Measurements from ENCODE around the gene ANAPC5.
A peak's percentile ranks its signal among the peaks of the same experiment; 100 is the strongest.
"Not testable (repeated sequence)": the region's sequence is repeated elsewhere in the genome, so short reads cannot be mapped to it uniquely, and the experiment has no call there.

The ANAPC5 gene

GRCh38 chr12:121307397-121307796, 44.8 kb downstream of the ANAPC5 start:
- DNase-seq (ENCODE audit: low read depth): not testable (repeated sequence)

- DNase-seq (ENCODE audit: low read depth): no peak
Measured at GRCh38 chr12:121304306-121304705, 47.9 kb downstream of the ANAPC5 start.

GRCh38 chr12:121301876-121302275, 50.3 kb downstream of the ANAPC5 start:
- peak; percentile 14 for DNase-seq (ENCODE audit: low read depth)

GRCh38 chr12:121300083-121300819, 52.0 kb downstream of the ANAPC5 start:
- DNase-seq (ENCODE audit: low read depth): no peak

- DNase-seq (ENCODE audit: low read depth): no peak
Measured at GRCh38 chr12:121299662-121300061, 52.5 kb downstream of the ANAPC5 start.

- DNase-seq (ENCODE audit: low read depth): not testable (repeated sequence)
Measured at GRCh38 chr12:121298411-121298810, 53.8 kb downstream of the ANAPC5 start.

- DNase-seq (ENCODE audit: low read depth): no peak
Measured at GRCh38 chr12:121297435-121297991, 54.7 kb downstream of the ANAPC5 start.

GRCh38 chr12:121296618-121297434, 55.4 kb downstream of the ANAPC5 start, which contains the start of gene CAMKK2:
Gene CAMKK2 (minus strand): TSS chr12:121296709. CDS start chr12:121274526, 22,183 bp downstream.
- DNase-seq (ENCODE audit: low read depth): no peak

- DNase-seq (ENCODE audit: low read depth): no peak
Measured at GRCh38 chr12:121295746-121296617, 56.2 kb downstream of the ANAPC5 start.

GRCh38 chr12:121295116-121295745, 57.0 kb downstream of the ANAPC5 start:
- no peak for DNase-seq (ENCODE audit: low read depth)

- no peak for DNase-seq (ENCODE audit: low read depth)
Measured at GRCh38 chr12:121294151-121294889, 57.9 kb downstream of the ANAPC5 start.

GRCh38 chr12:121293603-121294002, 58.6 kb downstream of the ANAPC5 start:
- no peak for DNase-seq (ENCODE audit: low read depth)

- DNase-seq (ENCODE audit: low read depth): no peak
Measured at GRCh38 chr12:121290410-121290809, 61.8 kb downstream of the ANAPC5 start.

- no peak for DNase-seq (ENCODE audit: low read depth)
Measured at GRCh38 chr12:121289962-121290361, 62.2 kb downstream of the ANAPC5 start.

- no peak for DNase-seq (ENCODE audit: low read depth)
Measured at GRCh38 chr12:121288986-121289385, 63.2 kb downstream of the ANAPC5 start.

GRCh38 chr12:121288158-121288845, 63.9 kb downstream of the ANAPC5 start:
- DNase-seq (ENCODE audit: low read depth): no peak

GRCh38 chr12:121287267-121287954, 64.8 kb downstream of the ANAPC5 start:
- peak; percentile 24 for DNase-seq (ENCODE audit: low read depth)

GRCh38 chr12:121285856-121286255, 66.4 kb downstream of the ANAPC5 start:
- DNase-seq (ENCODE audit: low read depth): no peak
